Stimulated activated naive CD8-positive, alpha-beta T cell treated with anti-CD3 and anti-CD28 coated beads, Interleukin-15, Interleukin-2, amounts not matched to agents 100 ng/mL and 50 ng/mL, for 24 hours (primary cell): ENCODE measurements around the gene TBC1D19.
"Not testable (repeated sequence)": the region's sequence is repeated elsewhere in the genome, so short reads cannot be mapped to it uniquely, and the experiment has no call there.

Source experiments
- H3K27ac Mint-ChIP-seq: one replicate; pipeline ENCODE4 v1.8.0; 2021; ENCODE audit warnings: mild to moderate bottlenecking, mixed read lengths
- H3K27me3 Mint-ChIP-seq: one replicate; pipeline ENCODE4 v1.8.0; 2021; ENCODE audit warnings: mixed read lengths
- H3K36me3 Mint-ChIP-seq: one replicate; pipeline ENCODE4 v1.8.0; 2021; ENCODE audit warnings: low read depth, mixed read lengths
- H3K4me1 Mint-ChIP-seq: one replicate; pipeline ENCODE4 v1.8.0; 2021; ENCODE audit warnings: low read depth, mixed read lengths
- H3K4me3 Mint-ChIP-seq: one replicate; pipeline ENCODE4 v1.8.0; 2021; ENCODE audit warnings: mild to moderate bottlenecking, mixed read lengths
- H3K9me3 Mint-ChIP-seq: one replicate; pipeline ENCODE4 v1.8.0; 2021; ENCODE audit warnings: mixed read lengths

The TBC1D19 gene

DNA sequence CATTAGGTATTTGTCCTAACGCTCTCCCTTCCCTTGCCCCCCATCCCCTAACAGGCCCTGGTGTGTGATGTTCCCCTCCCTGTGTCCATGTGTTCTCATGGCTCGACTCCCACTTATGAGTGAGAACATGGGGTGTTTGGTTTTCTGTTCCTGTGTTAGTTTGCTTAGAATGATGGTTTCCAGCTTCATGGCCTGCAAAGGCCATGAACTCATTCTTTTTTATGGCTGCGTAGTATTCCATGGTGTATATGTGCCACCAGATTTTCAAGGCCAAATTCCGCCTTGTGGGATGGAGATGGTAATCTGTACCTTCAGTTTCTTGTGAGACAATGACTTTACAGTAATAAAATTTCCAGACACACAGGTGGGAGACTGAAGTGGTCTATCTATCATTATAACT, 2.5 kb upstream of the TBC1D19 start:
- not testable (repeated sequence) for H3K27ac Mint-ChIP-seq, H3K9me3 Mint-ChIP-seq, H3K4me3 Mint-ChIP-seq, H3K36me3 Mint-ChIP-seq
- Mint-ChIP-seq H3K4me1 (peaks cover 25% of the 10 kb centered on the region), H3K27me3 (peaks cover 11% of the 10 kb centered on the region)

DNA sequence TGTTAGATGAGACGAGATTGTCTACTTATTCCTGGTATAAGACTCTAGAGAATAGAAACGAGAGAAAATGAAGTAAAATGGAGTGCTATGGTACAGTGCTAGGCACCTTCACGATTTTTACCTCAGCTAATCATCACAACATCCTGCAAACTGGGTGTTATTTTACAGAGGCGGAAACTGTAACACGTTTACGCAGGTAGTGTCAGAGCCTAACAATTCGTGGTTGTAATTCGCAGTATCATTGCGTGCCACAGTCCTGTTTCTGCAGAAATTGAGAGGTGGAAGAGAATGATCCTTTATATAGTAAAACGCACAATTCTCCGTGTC, 383 bp upstream of the TBC1D19 start:
- Mint-ChIP-seq H3K4me1 (peaks cover 28% of the 10 kb centered on the region), H3K4me3 (peak overlapping the region; percentile 94), H3K27ac (peak overlapping the region; percentile 82), H3K27me3 (no peaks in the 10 kb centered on the region), H3K36me3 (peaks cover 6% of the 10 kb centered on the region), H3K9me3 (no peaks in the 10 kb centered on the region)

DNA sequence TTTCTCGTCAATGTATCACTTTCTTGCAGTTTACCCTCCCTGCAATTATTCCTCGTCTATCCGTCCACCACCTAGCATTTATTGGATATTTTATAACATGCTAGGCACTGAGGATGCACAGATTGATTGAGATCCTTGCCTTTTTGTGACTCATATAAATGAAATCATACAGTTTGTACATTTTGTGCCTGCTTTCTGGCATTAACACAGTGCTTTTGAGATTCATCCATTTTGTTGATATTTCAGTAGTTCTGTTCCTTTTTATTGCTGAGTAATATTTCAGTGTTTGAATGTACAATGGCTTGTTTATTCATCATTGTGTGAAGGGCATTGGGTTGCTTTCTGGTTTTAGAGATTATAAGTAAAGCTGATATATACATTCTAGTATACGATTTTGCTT, 841 bp downstream of the TBC1D19 start:
- Mint-ChIP-seq H3K4me3 (peak overlapping the region; percentile 94), H3K36me3 (peaks cover 8% of the 10 kb centered on the region), H3K9me3 (no peaks in the 10 kb centered on the region), H3K27me3 (no peaks in the 10 kb centered on the region), H3K27ac (peak overlapping the region; percentile 82), H3K4me1 (peaks cover 28% of the 10 kb centered on the region)

DNA sequence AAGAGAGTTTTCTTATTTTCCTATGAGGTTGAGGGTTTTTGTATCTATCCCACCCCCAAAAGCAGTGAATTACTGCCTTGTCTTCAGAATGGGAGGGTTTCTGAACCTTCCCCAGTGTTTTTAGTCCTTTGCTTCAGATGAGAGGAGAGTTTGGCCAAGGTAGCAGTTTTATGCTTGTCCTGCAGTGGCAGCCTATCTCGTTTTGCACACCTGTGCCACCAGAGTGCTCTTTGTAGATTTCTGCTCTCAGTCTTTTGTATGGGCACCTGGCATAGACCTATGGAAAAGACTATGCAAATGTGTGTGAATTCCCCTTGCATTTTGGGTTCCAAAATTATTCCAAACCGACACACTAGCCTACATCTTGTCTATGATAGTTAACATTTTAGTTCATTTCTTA, 5.8 kb downstream of the TBC1D19 start:
- no peaks in the 10 kb centered on the region for H3K9me3 Mint-ChIP-seq
- no peaks in the 10 kb centered on the region for H3K27me3 Mint-ChIP-seq
- no peak overlapping the region for H3K27ac Mint-ChIP-seq
- peaks cover 12% of the 10 kb centered on the region for H3K4me1 Mint-ChIP-seq
- H3K36me3 Mint-ChIP-seq, result peaks cover 8% of the 10 kb centered on the region
- no peak overlapping the region for H3K4me3 Mint-ChIP-seq

DNA sequence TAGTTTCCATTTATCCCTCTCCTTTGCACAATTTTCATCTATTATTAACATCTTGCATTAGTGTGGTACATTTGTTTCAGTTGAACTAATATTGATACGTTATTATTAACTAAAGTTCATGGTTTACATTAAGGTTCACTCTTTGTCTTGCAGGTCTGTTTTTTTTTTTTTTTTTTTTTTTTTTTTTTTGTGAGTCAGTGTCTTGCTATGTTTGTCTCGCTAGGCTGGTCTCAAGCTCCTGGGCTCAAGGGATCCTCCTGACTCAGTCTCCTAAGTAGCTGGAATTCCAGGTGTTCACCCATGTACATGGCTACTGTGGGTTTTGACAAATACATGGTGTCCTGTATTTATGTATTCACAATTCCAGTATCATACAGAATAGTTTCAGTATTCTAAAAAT, 6.8 kb downstream of the TBC1D19 start:
- Mint-ChIP-seq H3K36me3 (peaks cover 8% of the 10 kb centered on the region), H3K4me1 (peaks cover 4% of the 10 kb centered on the region), H3K4me3 (no peak overlapping the region), H3K27me3 (no peaks in the 10 kb centered on the region), H3K9me3 (no peaks in the 10 kb centered on the region), H3K27ac (no peak overlapping the region)

DNA sequence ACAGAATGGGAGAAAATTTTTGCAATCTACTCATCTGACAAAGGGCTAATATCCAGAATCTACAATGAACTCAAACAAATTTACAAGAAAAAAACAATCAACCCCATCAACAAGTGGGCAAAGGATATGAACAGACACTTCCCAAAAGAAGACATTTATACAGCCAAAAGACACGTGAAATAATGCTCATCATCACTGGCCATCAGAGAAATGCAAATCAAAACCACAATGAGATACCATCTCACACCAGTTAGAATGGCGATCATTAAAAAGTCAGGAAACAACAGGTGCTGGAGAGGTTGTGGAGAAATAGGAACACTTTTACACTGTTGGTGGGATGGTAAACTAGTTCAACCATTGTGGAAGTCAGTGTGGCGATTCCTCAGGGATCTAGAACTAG, 9.7 kb downstream of the TBC1D19 start:
- not testable (repeated sequence) for H3K27ac Mint-ChIP-seq, H3K9me3 Mint-ChIP-seq, H3K4me3 Mint-ChIP-seq, H3K4me1 Mint-ChIP-seq, H3K27me3 Mint-ChIP-seq, H3K36me3 Mint-ChIP-seq

DNA sequence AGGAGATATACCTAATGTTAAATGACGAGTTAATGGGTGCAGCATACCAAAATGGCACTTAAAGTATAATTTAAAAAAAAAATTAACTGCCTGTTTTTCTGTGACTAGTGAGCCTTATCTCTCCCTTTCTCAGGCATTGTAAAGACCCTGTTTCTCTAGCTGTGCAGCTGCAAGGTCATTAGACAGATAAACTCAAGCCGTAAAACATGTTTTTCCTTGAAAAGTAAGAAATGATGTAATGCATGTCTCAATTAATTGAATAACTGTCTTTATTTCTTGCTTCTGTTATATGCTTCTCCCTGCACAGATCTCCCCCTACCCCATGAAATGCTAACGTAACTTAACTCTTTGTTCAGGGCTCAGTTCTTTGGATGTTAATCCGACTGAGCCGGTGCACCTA, 10.5 kb downstream of the TBC1D19 start:
- Mint-ChIP-seq H3K27ac (no peak overlapping the region), H3K36me3 (no peaks in the 10 kb centered on the region), H3K4me3 (no peak overlapping the region), H3K9me3 (no peaks in the 10 kb centered on the region), H3K27me3 (no peaks in the 10 kb centered on the region), H3K4me1 (no peaks in the 10 kb centered on the region)

DNA sequence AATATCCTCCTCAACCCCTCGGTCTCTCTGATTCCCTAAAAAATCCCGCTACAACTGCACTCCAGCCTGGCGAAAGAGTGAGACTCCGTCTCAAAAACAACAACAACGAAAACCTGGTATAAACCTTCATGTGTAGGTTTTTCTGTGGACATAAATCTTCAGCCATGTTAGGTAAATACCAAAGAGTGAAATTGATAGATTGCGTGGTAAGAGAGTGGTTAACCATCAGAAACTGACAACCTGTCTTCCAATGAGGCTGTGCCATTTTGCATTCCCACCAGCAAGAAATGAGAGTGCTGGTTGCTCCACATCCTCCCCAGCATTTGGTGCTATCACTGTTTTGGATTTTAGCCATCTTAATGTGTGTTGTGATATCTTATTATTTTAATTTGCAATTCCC, 10.9 kb downstream of the TBC1D19 start:
- Mint-ChIP-seq H3K9me3 (no peaks in the 10 kb centered on the region), H3K27me3 (no peaks in the 10 kb centered on the region), H3K36me3 (no peaks in the 10 kb centered on the region), H3K27ac (no peak overlapping the region), H3K4me3 (no peak overlapping the region), H3K4me1 (no peaks in the 10 kb centered on the region)

DNA sequence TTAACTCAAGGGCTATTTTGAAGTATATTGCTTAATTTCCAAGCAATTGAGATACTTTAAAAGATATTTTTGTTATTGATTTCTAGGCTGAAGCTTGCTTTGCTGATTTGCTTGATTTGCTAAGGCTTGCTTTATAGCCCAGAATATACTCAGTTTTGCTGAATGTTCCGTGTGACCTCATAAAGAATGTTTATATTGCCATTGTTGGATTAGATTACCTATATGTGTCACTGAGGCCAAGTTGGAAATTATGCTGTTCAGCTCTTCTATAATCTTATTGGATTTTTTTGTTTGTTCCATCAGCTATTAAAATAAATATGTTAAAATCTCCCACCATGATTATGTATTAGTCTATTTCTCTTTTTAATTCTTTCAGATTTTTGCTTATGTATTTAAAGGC, 13.0 kb downstream of the TBC1D19 start:
- Mint-ChIP-seq H3K27me3 (no peaks in the 10 kb centered on the region), H3K36me3 (no peaks in the 10 kb centered on the region), H3K27ac (no peak overlapping the region), H3K4me3 (no peak overlapping the region), H3K4me1 (no peaks in the 10 kb centered on the region), H3K9me3 (no peaks in the 10 kb centered on the region)

DNA sequence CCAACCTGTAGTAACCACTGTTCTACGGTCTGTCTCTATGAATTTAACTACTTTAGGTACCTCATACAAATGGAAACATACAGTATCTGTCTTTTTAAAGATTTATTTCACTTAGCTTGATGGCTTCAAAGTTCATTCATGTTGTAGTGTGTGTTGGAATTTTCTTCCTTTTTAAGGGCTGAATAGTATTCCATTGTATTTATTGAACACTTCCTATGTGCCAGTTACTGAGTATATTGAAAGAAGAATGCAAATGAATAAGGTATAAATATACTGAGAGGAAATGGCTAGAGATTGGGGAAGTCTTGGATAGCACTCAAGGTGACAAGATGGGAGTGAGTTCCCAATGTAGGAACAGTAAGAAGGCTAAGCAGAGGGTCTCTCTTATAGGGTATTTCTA, 17.3 kb downstream of the TBC1D19 start:
- H3K27ac Mint-ChIP-seq, result no peak overlapping the region

DNA sequence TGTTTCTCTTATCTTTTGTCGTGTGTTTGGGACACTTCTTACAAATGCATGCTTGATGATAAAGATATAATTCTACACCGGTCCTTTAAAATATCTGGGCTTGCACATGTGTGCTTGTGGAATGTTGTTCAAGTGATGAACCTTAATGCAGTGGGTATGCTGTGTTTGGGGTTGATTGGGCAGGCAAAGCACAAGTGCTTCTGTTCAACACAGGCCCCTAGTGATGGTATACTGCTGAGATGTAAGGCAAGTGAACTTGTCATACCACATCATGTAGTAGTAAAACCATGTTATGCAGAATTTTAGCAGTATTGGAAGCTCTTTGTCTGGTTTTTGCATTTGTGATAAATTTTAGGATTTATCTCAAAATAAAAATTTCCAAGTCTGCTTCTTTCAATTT, 23.9 kb downstream of the TBC1D19 start:
- Mint-ChIP-seq H3K4me3 (no peak overlapping the region), H3K9me3 (no peaks in the 10 kb centered on the region), H3K36me3 (no peaks in the 10 kb centered on the region), H3K4me1 (peaks cover 22% of the 10 kb centered on the region), H3K27ac (no peak overlapping the region), H3K27me3 (no peaks in the 10 kb centered on the region)

More for the DNA sequence above, 17.3 kb downstream of the TBC1D19 start:
- Mint-ChIP-seq H3K4me1 (no peaks in the 10 kb centered on the region), H3K27me3 (no peaks in the 10 kb centered on the region), H3K9me3 (no peaks in the 10 kb centered on the region), H3K4me3 (no peak overlapping the region), H3K36me3 (no peaks in the 10 kb centered on the region)

DNA sequence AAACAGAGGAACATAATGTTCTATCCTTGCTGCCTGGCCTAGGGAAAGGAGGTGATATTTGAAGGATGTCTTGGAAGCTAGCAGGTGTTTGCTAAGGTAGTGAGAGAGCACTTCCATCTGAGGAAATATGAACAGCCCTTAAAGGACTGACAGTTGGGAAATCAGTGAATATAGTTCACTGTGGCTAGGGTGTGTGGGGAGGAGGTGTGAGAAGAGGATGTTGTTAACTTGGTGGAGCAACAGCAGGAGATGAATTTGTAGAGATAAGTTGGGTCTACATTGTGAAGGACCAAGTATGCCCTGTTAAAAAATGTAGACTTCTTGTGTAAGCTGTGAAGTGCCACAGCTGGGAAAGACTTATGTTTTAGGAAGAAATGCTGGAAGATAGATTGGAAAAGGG, 25.5 kb downstream of the TBC1D19 start:
- no peak overlapping the region for H3K4me3 Mint-ChIP-seq
- H3K36me3 Mint-ChIP-seq, result no peaks in the 10 kb centered on the region
- no peaks in the 10 kb centered on the region for H3K27me3 Mint-ChIP-seq
- H3K4me1 Mint-ChIP-seq, result peaks cover 28% of the 10 kb centered on the region
- H3K27ac Mint-ChIP-seq, result no peak overlapping the region
- H3K9me3 Mint-ChIP-seq, result no peaks in the 10 kb centered on the region

DNA sequence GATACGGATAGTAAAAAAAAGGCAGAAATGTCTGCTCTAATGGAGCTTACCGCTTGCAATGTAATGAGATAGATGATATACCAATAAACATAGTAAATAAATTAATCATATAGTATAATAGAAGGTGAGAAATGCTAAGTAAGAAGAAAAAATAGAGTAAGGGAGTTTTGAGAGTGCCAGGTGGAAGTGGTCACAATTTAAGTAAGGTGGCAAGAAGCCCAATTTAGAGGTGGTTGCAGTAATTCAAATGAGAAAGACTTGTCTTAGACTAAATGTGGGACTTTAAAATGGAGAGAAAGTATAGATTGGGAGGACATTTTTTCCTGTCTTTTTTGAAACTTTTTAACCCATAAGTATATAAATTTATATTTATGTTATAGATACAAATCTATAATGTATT, 26.0 kb downstream of the TBC1D19 start:
- H3K4me3 Mint-ChIP-seq, result no peak overlapping the region
- H3K27me3 Mint-ChIP-seq, result no peaks in the 10 kb centered on the region
- H3K4me1 Mint-ChIP-seq, result peaks cover 28% of the 10 kb centered on the region
- no peak overlapping the region for H3K27ac Mint-ChIP-seq
- H3K9me3 Mint-ChIP-seq, result no peaks in the 10 kb centered on the region
- no peaks in the 10 kb centered on the region for H3K36me3 Mint-ChIP-seq

DNA sequence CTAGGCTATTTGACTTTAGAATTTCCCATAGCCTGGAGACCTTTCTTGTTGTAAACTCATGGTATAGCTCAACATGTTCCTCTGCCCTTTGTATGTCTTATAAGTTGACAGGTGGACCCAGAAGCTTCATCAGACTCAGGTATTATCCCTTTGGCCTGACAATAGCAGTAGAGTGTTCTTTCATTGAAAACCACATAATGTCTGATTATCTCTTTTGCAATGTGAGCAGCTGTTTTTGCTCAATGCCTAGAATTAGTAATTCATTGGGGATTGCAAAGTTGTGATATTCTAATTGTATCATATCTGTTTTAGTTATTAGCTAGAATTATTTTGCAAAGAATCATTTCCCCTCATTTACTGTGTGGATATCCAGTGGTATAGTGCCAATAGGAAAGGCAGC, 27.5 kb downstream of the TBC1D19 start:
- Mint-ChIP-seq H3K4me1 (peaks cover 28% of the 10 kb centered on the region), H3K27ac (no peak overlapping the region), H3K36me3 (peaks cover 3% of the 10 kb centered on the region), H3K4me3 (no peak overlapping the region), H3K9me3 (no peaks in the 10 kb centered on the region), H3K27me3 (no peaks in the 10 kb centered on the region)

DNA sequence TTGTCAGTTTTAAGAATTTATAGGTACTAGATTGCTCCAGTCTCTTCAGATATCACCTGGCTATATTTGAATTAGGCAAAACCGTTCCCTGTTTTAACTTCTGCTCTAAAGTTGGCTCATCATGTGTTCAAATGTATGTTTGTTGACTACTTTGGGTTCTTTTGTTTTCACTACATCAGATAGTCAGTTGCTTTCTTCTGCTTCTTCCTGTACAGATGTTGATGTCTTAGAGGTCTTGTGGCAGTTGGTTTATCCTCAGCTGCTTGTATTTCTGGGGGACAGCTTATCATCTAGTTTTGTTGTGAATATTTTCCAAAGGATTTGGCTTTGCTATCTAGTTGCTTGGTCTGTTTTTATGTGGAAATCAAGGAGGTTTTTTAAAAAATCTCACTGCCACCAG, 28.0 kb downstream of the TBC1D19 start:
- Mint-ChIP-seq H3K36me3 (peaks cover 3% of the 10 kb centered on the region), H3K4me3 (no peak overlapping the region), H3K27ac (no peak overlapping the region), H3K9me3 (no peaks in the 10 kb centered on the region), H3K4me1 (peaks cover 26% of the 10 kb centered on the region), H3K27me3 (no peaks in the 10 kb centered on the region)

DNA sequence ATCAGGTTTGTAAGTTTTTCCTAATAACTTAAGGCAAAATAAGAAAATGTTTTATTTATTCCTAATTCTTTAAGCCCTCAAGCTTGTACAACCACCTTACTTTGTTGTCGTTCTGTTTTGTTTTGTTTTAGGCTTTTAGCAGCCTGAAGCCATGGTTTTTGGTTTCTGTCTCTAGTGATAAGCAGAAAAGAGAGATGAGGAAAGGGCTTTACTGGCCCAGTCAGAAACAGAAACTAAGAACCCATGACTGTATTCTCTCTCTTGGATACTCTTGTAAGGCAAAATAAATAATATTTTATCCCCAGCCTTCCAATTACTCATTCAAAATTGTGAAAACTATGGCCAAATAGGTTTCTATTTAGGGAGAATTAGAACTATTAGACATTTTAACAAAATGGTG, 29.4 kb downstream of the TBC1D19 start:
- H3K36me3 Mint-ChIP-seq, result peaks cover 3% of the 10 kb centered on the region
- H3K4me1 Mint-ChIP-seq, result peaks cover 25% of the 10 kb centered on the region
- no peak overlapping the region for H3K27ac Mint-ChIP-seq
- H3K9me3 Mint-ChIP-seq, result no peaks in the 10 kb centered on the region
- no peak overlapping the region for H3K4me3 Mint-ChIP-seq
- no peaks in the 10 kb centered on the region for H3K27me3 Mint-ChIP-seq

DNA sequence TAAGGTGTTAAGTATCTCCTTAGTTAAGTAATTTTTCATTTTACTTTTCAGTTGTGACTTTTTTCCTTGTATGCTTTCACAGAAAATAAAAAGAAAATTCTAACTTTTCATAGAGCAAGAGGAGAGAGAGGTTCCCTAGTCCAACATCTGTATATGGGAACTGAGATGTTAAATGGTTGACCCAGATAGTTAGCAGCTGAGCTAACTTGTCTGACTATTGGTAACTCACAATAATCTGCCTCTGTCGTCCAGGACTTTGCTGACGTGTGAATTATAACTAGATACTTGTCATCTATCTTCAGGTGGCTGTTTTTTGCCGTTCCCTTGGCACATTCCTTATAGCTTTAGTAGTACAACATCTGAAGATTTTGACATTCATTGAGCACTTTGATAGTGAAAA, 29.9 kb downstream of the TBC1D19 start:
- H3K36me3 Mint-ChIP-seq, result peaks cover 3% of the 10 kb centered on the region
- no peak overlapping the region for H3K27ac Mint-ChIP-seq
- peaks cover 23% of the 10 kb centered on the region for H3K4me1 Mint-ChIP-seq
- no peaks in the 10 kb centered on the region for H3K9me3 Mint-ChIP-seq
- no peak overlapping the region for H3K4me3 Mint-ChIP-seq
- H3K27me3 Mint-ChIP-seq, result no peaks in the 10 kb centered on the region
